ENCODE results near the gene TSHZ3.

The TSHZ3 gene

DNA sequence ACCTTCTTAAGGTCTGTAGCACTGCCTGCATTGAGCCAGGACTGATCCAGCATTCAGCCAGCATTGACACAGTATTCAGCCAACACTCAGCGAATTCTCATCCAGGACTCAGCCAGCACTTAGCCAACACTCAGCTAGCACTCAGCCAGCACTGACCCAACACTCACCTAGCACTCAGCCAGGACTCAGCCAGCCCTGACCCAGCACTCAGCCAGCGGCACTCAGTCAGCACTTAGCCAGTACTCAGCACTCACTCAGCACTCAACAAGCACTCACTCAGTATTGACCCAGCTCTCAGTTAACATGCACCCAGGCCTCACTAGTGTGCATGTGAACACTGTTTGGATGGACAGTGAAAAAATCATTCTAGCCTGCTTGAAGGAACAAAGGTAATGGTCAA is 55.0 kb downstream of the TSHZ3 start:
- no peak overlapping the region for H3K4me2 ChIP-seq (ENCODE audit: low read depth, low read length, poor library complexity, severe bottlenecking)
- H3K4me1 ChIP-seq (ENCODE audit: insufficient read depth, low read length, poor library complexity, severe bottlenecking) = no peaks in the 10 kb centered on the region
- TF ChIP-seq, protein P1, sequence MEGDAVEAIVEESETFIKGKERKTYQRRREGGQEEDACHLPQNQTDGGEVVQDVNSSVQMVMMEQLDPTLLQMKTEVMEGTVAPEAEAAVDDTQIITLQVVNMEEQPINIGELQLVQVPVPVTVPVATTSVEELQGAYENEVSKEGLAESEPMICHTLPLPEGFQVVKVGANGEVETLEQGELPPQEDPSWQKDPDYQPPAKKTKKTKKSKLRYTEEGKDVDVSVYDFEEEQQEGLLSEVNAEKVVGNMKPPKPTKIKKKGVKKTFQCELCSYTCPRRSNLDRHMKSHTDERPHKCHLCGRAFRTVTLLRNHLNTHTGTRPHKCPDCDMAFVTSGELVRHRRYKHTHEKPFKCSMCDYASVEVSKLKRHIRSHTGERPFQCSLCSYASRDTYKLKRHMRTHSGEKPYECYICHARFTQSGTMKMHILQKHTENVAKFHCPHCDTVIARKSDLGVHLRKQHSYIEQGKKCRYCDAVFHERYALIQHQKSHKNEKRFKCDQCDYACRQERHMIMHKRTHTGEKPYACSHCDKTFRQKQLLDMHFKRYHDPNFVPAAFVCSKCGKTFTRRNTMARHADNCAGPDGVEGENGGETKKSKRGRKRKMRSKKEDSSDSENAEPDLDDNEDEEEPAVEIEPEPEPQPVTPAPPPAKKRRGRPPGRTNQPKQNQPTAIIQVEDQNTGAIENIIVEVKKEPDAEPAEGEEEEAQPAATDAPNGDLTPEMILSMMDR (conservative IDR thresholded peaks at IDR 0.05; ENCODE audit: low read length) = no peak
- no peak for TF ChIP-seq EZH2phosphoT487 (IDR thresholded peaks at IDR 0.05; ENCODE audit: borderline replicate concordance)
- no peak overlapping the region for H2AFZ ChIP-seq (ENCODE audit: low read length)
- no peaks in the 10 kb centered on the region for H3K79me2 ChIP-seq (ENCODE audit: insufficient read depth, low read length)
- H3K9ac ChIP-seq (ENCODE audit: low read depth, low read length, poor library complexity, severe bottlenecking) = no peak overlapping the region
- no peaks in the 10 kb centered on the region for H3K27me3 ChIP-seq (ENCODE audit: insufficient read depth, low read length, poor library complexity, severe bottlenecking)
- H4K20me1 ChIP-seq (ENCODE audit: insufficient read depth, low read length, poor library complexity, severe bottlenecking) = no peaks in the 10 kb centered on the region
- no peak overlapping the region for H3K4me3 ChIP-seq (ENCODE audit: low read length, poor library complexity, severe bottlenecking)
- no peaks in the 10 kb centered on the region for H3K9me3 ChIP-seq (ENCODE audit: insufficient read depth, low read depth, low read length)
- no peaks in the 10 kb centered on the region for H3K36me3 ChIP-seq (ENCODE audit: insufficient read depth, low read length)
- H3F3A ChIP-seq (ENCODE audit: low read depth) = no peaks in the 10 kb centered on the region
- no peaks in the 10 kb centered on the region for H3K9me2 ChIP-seq (replicated peaks; ENCODE audit: low read depth, low read length)

DNA sequence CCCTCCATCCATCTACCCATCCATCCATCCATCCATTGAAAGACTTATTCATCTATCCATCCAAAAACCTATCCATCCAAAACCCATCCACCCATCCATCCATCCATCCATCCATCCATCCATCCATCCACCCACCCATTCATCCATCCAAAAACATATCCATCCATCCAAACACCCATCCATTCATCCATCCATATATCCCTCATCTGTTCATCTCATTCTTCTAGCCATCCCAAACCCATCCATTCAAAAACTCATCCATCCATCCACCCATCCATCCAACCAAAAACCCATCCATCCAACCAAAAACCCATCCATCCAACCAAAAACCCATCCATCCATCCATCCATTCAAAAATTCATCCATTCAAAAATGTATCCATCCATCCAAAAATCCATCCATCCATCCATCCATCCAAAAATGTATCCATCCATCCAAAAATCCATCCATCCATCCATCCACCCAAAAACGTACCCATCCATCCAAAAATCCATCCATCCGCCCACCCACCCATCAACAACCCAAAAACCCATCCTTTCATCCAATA is 56.5 kb downstream of the TSHZ3 start:
- no peaks in the 10 kb centered on the region for H4K20me1 ChIP-seq (ENCODE audit: insufficient read depth, low read length, poor library complexity, severe bottlenecking)
- no peak overlapping the region for H3K4me2 ChIP-seq (ENCODE audit: low read depth, low read length, poor library complexity, severe bottlenecking)
- no peaks in the 10 kb centered on the region for H3K36me3 ChIP-seq (ENCODE audit: insufficient read depth, low read length)
- H3K9me3 ChIP-seq (ENCODE audit: insufficient read depth, low read depth, low read length) = no peaks in the 10 kb centered on the region
- no peaks in the 10 kb centered on the region for H3K9me2 ChIP-seq (replicated peaks; ENCODE audit: low read depth, low read length)
- no peaks in the 10 kb centered on the region for H3K79me2 ChIP-seq (ENCODE audit: insufficient read depth, low read length)
- no peaks in the 10 kb centered on the region for H3F3A ChIP-seq (ENCODE audit: low read depth)
- H3K9ac ChIP-seq (ENCODE audit: low read depth, low read length, poor library complexity, severe bottlenecking) = no peak overlapping the region
- H3K27me3 ChIP-seq (ENCODE audit: insufficient read depth, low read length, poor library complexity, severe bottlenecking) = no peaks in the 10 kb centered on the region
- H3K4me1 ChIP-seq (ENCODE audit: insufficient read depth, low read length, poor library complexity, severe bottlenecking) = no peaks in the 10 kb centered on the region
- H2AFZ ChIP-seq (ENCODE audit: low read length) = no peak overlapping the region
- TF ChIP-seq, protein P1 (conservative IDR thresholded peaks at IDR 0.05; ENCODE audit: low read length) = no peak
- TF ChIP-seq EZH2phosphoT487 (IDR thresholded peaks at IDR 0.05; ENCODE audit: borderline replicate concordance) = no peak
- H3K4me3 ChIP-seq (ENCODE audit: low read length, poor library complexity, severe bottlenecking) = no peak overlapping the region

DNA sequence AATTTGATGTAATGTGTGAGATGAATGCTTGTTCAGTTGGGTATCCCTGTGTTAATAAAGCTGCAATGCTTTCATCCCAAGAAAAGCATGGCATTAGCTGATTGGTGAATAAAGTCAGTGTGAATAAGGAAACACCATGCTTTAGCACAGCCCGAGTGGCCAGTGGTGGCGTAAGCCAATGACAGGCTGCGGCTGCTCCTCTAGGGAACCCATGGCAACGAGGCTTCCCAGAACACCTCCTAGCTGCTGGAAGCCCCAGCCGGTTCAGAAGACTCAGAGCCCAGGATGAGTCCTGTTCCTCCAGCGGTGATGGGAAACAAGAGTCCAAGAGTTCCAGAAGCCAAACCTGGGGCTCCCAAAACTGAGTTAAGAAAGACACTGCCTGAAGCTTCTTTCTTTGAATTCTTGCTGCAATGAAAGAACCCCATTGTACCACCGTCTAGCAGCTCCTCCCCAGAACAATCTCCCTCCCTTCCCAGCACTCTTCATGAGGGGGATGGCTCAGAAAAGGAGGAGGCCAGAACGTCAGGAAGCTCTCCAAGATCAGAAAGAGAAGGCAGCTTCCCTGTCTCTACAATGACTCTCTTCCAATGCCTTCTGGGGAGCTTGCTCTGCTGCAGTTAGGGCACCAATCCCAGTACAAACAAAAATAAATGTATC is 58.2 kb downstream of the TSHZ3 start:
- no peaks in the 10 kb centered on the region for H3K9me3 ChIP-seq (ENCODE audit: insufficient read depth, low read depth, low read length)
- no peaks in the 10 kb centered on the region for H3K36me3 ChIP-seq (ENCODE audit: insufficient read depth, low read length)
- no peaks in the 10 kb centered on the region for H3K27me3 ChIP-seq (ENCODE audit: insufficient read depth, low read length, poor library complexity, severe bottlenecking)
- H3K4me2 ChIP-seq (ENCODE audit: low read depth, low read length, poor library complexity, severe bottlenecking) = no peak overlapping the region
- no peak overlapping the region for H2AFZ ChIP-seq (ENCODE audit: low read length)
- H4K20me1 ChIP-seq (ENCODE audit: insufficient read depth, low read length, poor library complexity, severe bottlenecking) = no peaks in the 10 kb centered on the region
- no peak overlapping the region for H3K9ac ChIP-seq (ENCODE audit: low read depth, low read length, poor library complexity, severe bottlenecking)
- no peak overlapping the region for H3K4me3 ChIP-seq (ENCODE audit: low read length, poor library complexity, severe bottlenecking)
- TF ChIP-seq EZH2phosphoT487 (IDR thresholded peaks at IDR 0.05; ENCODE audit: borderline replicate concordance) = no peak
- TF ChIP-seq, protein P1 (conservative IDR thresholded peaks at IDR 0.05; ENCODE audit: low read length) = no peak
- no peaks in the 10 kb centered on the region for H3K9me2 ChIP-seq (replicated peaks; ENCODE audit: low read depth, low read length)
- H3F3A ChIP-seq (ENCODE audit: low read depth) = no peaks in the 10 kb centered on the region
- H3K4me1 ChIP-seq (ENCODE audit: insufficient read depth, low read length, poor library complexity, severe bottlenecking) = no peaks in the 10 kb centered on the region
- no peaks in the 10 kb centered on the region for H3K79me2 ChIP-seq (ENCODE audit: insufficient read depth, low read length)

Measured in Loucy (cell line).